ENCODE results near the gene BTNL9. TPM values are rescaled to one million over a fixed set of nuclear protein-coding genes. Genes with fewer than 3 reads are reported as not detected.

BTNL9 gene
- polyA plus RNA-seq, 4 donors = 5.6 to 15.5 (median 8.2) TPM

Other genes starting within 250 kb of the BTNL9 start
- gene MGAT1, start 237.5 kb upstream of the BTNL9 start, polyA plus RNA-seq (ENCODE audit: insufficient read length in 4 of 4) = 10 to 100 TPM; 73.4 to 92.6 (median 82.3) TPM
- 10 to 100 TPM; 49.8 to 69.2 (median 62.5) TPM for gene ZFP62, start 179.0 kb upstream of the BTNL9 start, polyA plus RNA-seq (ENCODE audit: insufficient read length in 4 of 4)
- gene BTNL8, start 141.1 kb upstream of the BTNL9 start, polyA plus RNA-seq (ENCODE audit: insufficient read length in 4 of 4) = under 1 TPM; 0.18 to 0.84 (median 0.39) TPM
- gene BTNL3, start 51.4 kb upstream of the BTNL9 start, polyA plus RNA-seq (ENCODE audit: insufficient read length in 4 of 4) = under 1 TPM in 3 of 4 donors, not detected in 1; 0.10 to 0.31 (median 0.13) TPM
- gene OR2V1, start 90.9 kb downstream of the BTNL9 start, polyA plus RNA-seq (ENCODE audit: insufficient read length in 4 of 4) = under 1 TPM in 1 of 4 donors, not detected in 3; 0.06 TPM
- gene OR2V2, start 107.3 kb downstream of the BTNL9 start, polyA plus RNA-seq (ENCODE audit: insufficient read length in 4 of 4) = not detected
- under 1 TPM; 0.16 to 0.68 (median 0.25) TPM for gene TRIM7, start 164.9 kb downstream of the BTNL9 start, polyA plus RNA-seq (ENCODE audit: insufficient read length in 4 of 4)
- gene TRIM41, start 183.0 kb downstream of the BTNL9 start, polyA plus RNA-seq (ENCODE audit: insufficient read length in 4 of 4) = 10 to 100 TPM; 30.6 to 41.6 (median 36.5) TPM
- 1,000 to 10,000 TPM; 2,538 to 2,825 (median 2,727) TPM for gene RACK1, start 203.6 kb downstream of the BTNL9 start, polyA plus RNA-seq (ENCODE audit: insufficient read length in 4 of 4)
- 10 to 100 TPM; 17.4 to 52.7 (median 31.4) TPM for gene TRIM52, start 220.9 kb downstream of the BTNL9 start, polyA plus RNA-seq (ENCODE audit: insufficient read length in 4 of 4)